IMR-90 (cell line): ENCODE data around the gene AP3M1. TPM values are rescaled to one million over a fixed set of nuclear protein-coding genes. Genes with fewer than 3 reads are reported as not detected.

Experiments
- ATAC-seq: fragments of 200-7000 bp; cut with Tn5 transposase; 2 replicates; pipeline ENCODE4 v1.9.1; 2020; ENCODE audit warnings: low read depth, mild to moderate bottlenecking, moderate library complexity
- BruUV-seq: library from RNA; stranded (reverse); fragments of 400-500 nt; replicated peaks from 2 replicates; lab custom pipeline; 2021; lab: Mats Ljungman, UMichigan
- CTCF ChIA-PET: fragments of 300-600 bp; formaldehyde crosslinking; extraction: SDS; loops from one replicate; lab custom pipeline; 2021; ENCODE audit warnings: antibody characterized with exemption; lab: Yijun Ruan, JAX
- POLR2A ChIA-PET: fragments of 300-600 bp; sonication (Branson Sonifier 250); formaldehyde crosslinking; loops from one replicate; lab custom pipeline; 2022; ENCODE audit warnings: antibody characterized with exemption; ENCODE audit not compliant: unreplicated experiment; lab: Charles Lee
- DNase-seq: peaks from one replicate; pipeline ENCODE4 v3.0.0; 2013
- H2AFZ ChIP-seq: replicated peaks from 2 replicates; pipeline ENCODE3; 2013; ENCODE audit warnings: low read length, mild to moderate bottlenecking; ENCODE audit not compliant: poor library complexity
- H2AK5ac ChIP-seq: 2 replicates; pipeline ENCODE4 v1.6.1; 2013; ENCODE audit warnings: low read depth, low read length, inconsistent platforms
- H2AK9ac ChIP-seq: replicated peaks from 2 replicates; pipeline ENCODE3; 2013; ENCODE audit warnings: mild to moderate bottlenecking, low read depth, low read length, moderate library complexity; ENCODE audit not compliant: poor library complexity
- H2BK120ac ChIP-seq: 2 replicates; pipeline ENCODE4 v1.6.1; 2013; ENCODE audit warnings: low read depth, low read length, inconsistent platforms
- H2BK15ac ChIP-seq: 3 replicates; pipeline ENCODE4 v1.6.1; 2013; ENCODE audit warnings: low read depth, low read length, inconsistent platforms
- H2BK20ac ChIP-seq: 2 replicates; pipeline ENCODE4 v1.6.1; 2013; ENCODE audit warnings: low read depth, mild to moderate bottlenecking, inconsistent platforms, low read length, moderate library complexity
- H2BK5ac ChIP-seq: 2 replicates; pipeline ENCODE4 v1.6.1; 2013; ENCODE audit warnings: mild to moderate bottlenecking, low read depth, low read length, inconsistent platforms; ENCODE audit not compliant: poor library complexity, severe bottlenecking
- H3K14ac ChIP-seq: replicated peaks from 2 replicates; pipeline ENCODE4 v1.6.1; 2013; ENCODE audit warnings: low read depth, low read length, inconsistent platforms
- H3K18ac ChIP-seq: 2 replicates; pipeline ENCODE4 v1.6.1; 2013; ENCODE audit warnings: low read depth, low read length, control low read depth
- H3K23ac ChIP-seq: 2 replicates; pipeline ENCODE4 v1.6.1; 2013; ENCODE audit warnings: low read depth, low read length, inconsistent platforms
- H3K27ac ChIP-seq: 2 replicates; pipeline ENCODE4 v1.5.1; 2013; ENCODE audit warnings: mild to moderate bottlenecking, control low read depth, low read length; ENCODE audit not compliant: insufficient read depth
- H3K27me3 ChIP-seq: 2 replicates; pipeline ENCODE4 v1.6.1; 2013; ENCODE audit warnings: low read length; ENCODE audit not compliant: control insufficient read depth, insufficient read depth
- H3K36me3 ChIP-seq: 2 replicates; pipeline ENCODE4 v1.6.1; 2013; ENCODE audit warnings: low read length, mixed read lengths; ENCODE audit not compliant: control insufficient read depth, insufficient read depth
- H3K4ac ChIP-seq: 2 replicates; pipeline ENCODE4 v1.6.1; 2013; ENCODE audit warnings: low read depth, low read length, inconsistent platforms
- H3K4me1 ChIP-seq: 2 replicates; pipeline ENCODE4 v1.6.1; 2013; ENCODE audit warnings: low read length, mixed read lengths; ENCODE audit not compliant: control insufficient read depth, insufficient read depth
- H3K4me2 ChIP-seq: 2 replicates; pipeline ENCODE4 v1.6.1; 2013; ENCODE audit warnings: low read depth, mild to moderate bottlenecking, control low read depth, low read length, moderate library complexity
- H3K4me3 ChIP-seq: 2 replicates; pipeline ENCODE4 v1.5.1; 2013; ENCODE audit warnings: low read depth, mild to moderate bottlenecking, control low read depth, low read length, moderate library complexity; ENCODE audit not compliant: insufficient read depth
- H3K56ac ChIP-seq: 2 replicates; pipeline ENCODE4 v1.6.1; 2013; ENCODE audit warnings: low read length, inconsistent platforms; ENCODE audit not compliant: insufficient read depth; ENCODE audit errors: extremely low read depth
- H3K79me1 ChIP-seq, 2 experiments: 2 replicates each; pipeline ENCODE4 v1.6.1; 2013; ENCODE audit warnings: low read length in 2 of 2, inconsistent platforms in 1 of 2, low read depth in 1 of 2
- H3K9ac ChIP-seq: 2 replicates; pipeline ENCODE4 v1.6.1; 2013; ENCODE audit warnings: low read depth, low read length, control low read depth
- H3K9me1 ChIP-seq: 2 replicates; pipeline ENCODE4 v1.6.1; 2013; ENCODE audit warnings: low read length, inconsistent platforms; ENCODE audit not compliant: insufficient read depth
- H3K9me3 ChIP-seq: 2 replicates; pipeline ENCODE4 v1.6.1; 2013; ENCODE audit warnings: low read length; ENCODE audit not compliant: control insufficient read depth, insufficient read depth
- H4K20me1 ChIP-seq: 2 replicates; pipeline ENCODE4 v1.6.1; 2013; ENCODE audit warnings: low read length, inconsistent platforms; ENCODE audit not compliant: insufficient read depth
- H4K5ac ChIP-seq: 2 replicates; pipeline ENCODE4 v1.6.1; 2013; ENCODE audit warnings: mild to moderate bottlenecking, low read depth, low read length, control low read depth
- H4K8ac ChIP-seq, 2 experiments: 2 replicates each; pipeline ENCODE4 v1.6.1; 2013; ENCODE audit warnings: low read depth in 2 of 2, low read length in 2 of 2, control low read depth in 1 of 2, inconsistent platforms in 1 of 2
- H4K91ac ChIP-seq: 2 replicates; pipeline ENCODE4 v1.6.1; 2013; ENCODE audit warnings: low read depth, low read length, inconsistent platforms; ENCODE audit not compliant: insufficient read depth
- RAD21 ChIP-seq: IDR thresholded peaks from 2 replicates; pipeline ENCODE4 v1.6.1; 2012; ENCODE audit warnings: low read length, improper control_type of control experiment
- RCOR1 ChIP-seq: IDR thresholded peaks from 2 replicates; pipeline ENCODE4 v1.6.1; 2012; ENCODE audit warnings: mild to moderate bottlenecking, low read length, improper control_type of control experiment; ENCODE audit not compliant: insufficient replicate concordance
- RFX5 ChIP-seq: IDR thresholded peaks from 2 replicates; pipeline ENCODE4 v1.8.0; 2012; ENCODE audit warnings: low read depth, mild to moderate bottlenecking, low read length, moderate library complexity
- USF2 ChIP-seq: fragments of 150-350 bp; IDR thresholded peaks from 2 replicates; pipeline ENCODE4 v1.6.1; 2017; ENCODE audit warnings: mild to moderate bottlenecking, antibody characterized with exemption, low read length, low read depth
- WGBS, 2 experiments: methylation state at CpG; one replicate each; pipeline versions ENCODE4 v1.1.5 to v1.1.7; 2013; ENCODE audit warnings: missing lambda C conversion rate in 2 of 2; ENCODE audit not compliant: insufficient read length in 1 of 2; ENCODE audit errors: extremely low coverage in 2 of 2; 5-methylcytosine and 5-hydroxymethylcytosine counted together
- dilution Hi-C: fragments of 300-500 bp; cut with HindIII; formaldehyde crosslinking; loops from one replicate; pipeline ENCODE4 v1.14.3; 2018; ENCODE audit warnings: low sequenced_read_pairs; ENCODE audit not compliant: unreplicated experiment
- in situ Hi-C: fragments of 300-500 bp; cut with MboI; formaldehyde crosslinking; loops from 3 replicates; pipeline ENCODE4 v1.14.3; 2019; ENCODE audit warnings: low sequenced_read_pairs, inconsistent platforms, mixed read lengths
- intact Hi-C: fragments of 100-400 bp; cut with micrococcal nuclease; formaldehyde crosslinking; loops from 2 replicates; pipeline ENCODE4 v1.10.0; 2022
- polyA plus RNA-seq, 3 experiments: library from polyadenylated mRNA; depleted of rRNA; stranded (reverse); fragments of >200 nt; gene quantifications; 2 replicates each; pipeline ENCODE4 v1.2.3, GENCODE V29; 2012; ENCODE audit warnings: low replicate concordance in 1 of 3
- total RNA-seq: library from RNA; depleted of rRNA; stranded (reverse); fragments of >200 nt; gene quantifications from 2 replicates; pipeline ENCODE4 v1.2.3, GENCODE V29; 2012

Gene AP3M1
- total and polyA plus RNA-seq, 2 of the 4 experiments (the other 2 are of a cell fraction) = 26.6 to 46.4 TPM

GRCh38 chr10:74156919-74157289, 6.3 kb upstream of the AP3M1 start:
- intact Hi-C loops (loop anchor here (5.0 kb wide), 1 partner anchor 1205 kb away; no protein-coding TSS in a partner anchor), in situ Hi-C loops (no loop called here), dilution Hi-C loops (no loop called here)
- TF ChIP-seq USF2 (no peak), RCOR1 (no peak), RAD21 (no peak), RFX5 (no peak)
- Histone ChIP-seq H4K8ac (no peak overlapping the region), H2AK9ac (no peak overlapping the region), H3K4me1 (peaks cover 3% of the 10 kb centered on the region; the same call in 1 of the 2 replicates), H3K9me1 (0 out of 2 replicates have a peak, but pooled peaks cover 3% of the 10 kb centered on the region), H2BK5ac (no peak overlapping the region), H3K14ac (no peak overlapping the region), H3K4me2 (no peak overlapping the region), H3K18ac (no peak overlapping the region), H3K4me3 (no peak overlapping the region), H3K9me3 (no peaks in the 10 kb centered on the region), H2BK20ac (no peak overlapping the region), H3K79me1 (peaks cover 3 to 18% of the 10 kb centered on the region in 2 experiments; a peak in 3 of 4 replicates), H3K36me3 (no peaks in the 10 kb centered on the region), H2BK120ac (no peak overlapping the region), H4K5ac (no peak overlapping the region), H3K9ac (no peak overlapping the region), H3K27me3 (no peaks in the 10 kb centered on the region), H2BK15ac (no peak overlapping the region), H2AK5ac (no peak overlapping the region), H4K91ac (no peak overlapping the region), H3K27ac (no peak overlapping the region), H3K56ac (no peak overlapping the region), H4K20me1 (no peaks in the 10 kb centered on the region), H3K23ac (no peak overlapping the region), H3K4ac (no peak overlapping the region), H2AFZ (no peak overlapping the region)
- BruUV-seq = no TSS peak
- DNase-seq (peak; percentile 60), ATAC-seq (peak; percentile 49)
- no CpG with 5 or more reads among the region's 2 CpGs for WGBS, 2 experiments
- CTCF ChIA-PET = interaction anchor here (1.4 kb wide), 1 partner anchor 55 kb away, joined by 4 read pairs; no protein-coding TSS in a partner anchor
- POLR2A ChIA-PET = no interaction called here
